DND-41 (cell line): ENCODE data around the gene UNC5C.

Source experiments
- ATAC-seq: fragments of 200-7000 bp; cut with Tn5 transposase; 3 replicates; pipeline ENCODE4 v1.9.1; 2021; ENCODE audit warnings: low read depth; ENCODE audit not compliant: insufficient read depth
- DNase-seq: peaks from one replicate; pipeline ENCODE4 v3.0.0-alpha.2; 2020
- H2AFZ ChIP-seq: 2 replicates; pipeline ENCODE4 v1.6.0; 2012; ENCODE audit warnings: low read depth, low read length
- H3K27ac ChIP-seq: 2 replicates; pipeline ENCODE4 v1.5.1; 2012; ENCODE audit warnings: low read length, inconsistent platforms
- H3K27me3 ChIP-seq: fragments of 200-600 bp; sonication (generic); 2 replicates; pipeline ENCODE4 v1.6.0; 2012; ENCODE audit warnings: low read length, mild to moderate bottlenecking, inconsistent platforms; ENCODE audit not compliant: insufficient read depth, poor library complexity
- H3K36me3 ChIP-seq: 2 replicates; pipeline ENCODE4 v1.5.1; 2012; ENCODE audit warnings: low read length, inconsistent platforms; ENCODE audit not compliant: insufficient read depth
- H3K4me1 ChIP-seq: 2 replicates; pipeline ENCODE4 v1.5.1; 2012; ENCODE audit warnings: mild to moderate bottlenecking, low read length; ENCODE audit not compliant: insufficient read depth
- H3K4me2 ChIP-seq: 2 replicates; pipeline ENCODE4 v1.6.0; 2012; ENCODE audit warnings: mild to moderate bottlenecking, moderate library complexity, low read length, inconsistent platforms; ENCODE audit not compliant: insufficient read depth
- H3K4me3 ChIP-seq, 2 experiments: fragments of 200-600 bp in 1 of 2; shearing (Covaris generic) in 1 of 2; 2 replicates each; pipeline ENCODE4 v1.5.1; 2012 to 2016; ENCODE audit warnings: inconsistent platforms in 2 of 2, low read length in 2 of 2, mild to moderate bottlenecking in 2 of 2, low read depth in 1 of 2, moderate library complexity in 1 of 2
- H3K79me2 ChIP-seq: 2 replicates; pipeline ENCODE4 v1.6.0; 2012; ENCODE audit warnings: low read length, inconsistent platforms; ENCODE audit not compliant: insufficient read depth
- H3K9ac ChIP-seq: 2 replicates; pipeline ENCODE4 v1.6.0; 2012; ENCODE audit warnings: low read depth, mild to moderate bottlenecking, inconsistent platforms, low read length, moderate library complexity
- H3K9me3 ChIP-seq: 2 replicates; pipeline ENCODE4 v1.5.1; 2012; ENCODE audit warnings: low read length, moderate library complexity, mild to moderate bottlenecking, inconsistent platforms; ENCODE audit not compliant: insufficient read depth, severe bottlenecking
- H4K20me1 ChIP-seq: 2 replicates; pipeline ENCODE4 v1.6.0; 2012; ENCODE audit warnings: low read length; ENCODE audit not compliant: insufficient read depth
- EZH2 ChIP-seq: IDR thresholded peaks from 3 replicates; pipeline ENCODE4 v1.6.1; 2012; ENCODE audit warnings: borderline replicate concordance, low read depth, mild to moderate bottlenecking, moderate library complexity, low read length, inconsistent platforms; ENCODE audit not compliant: severe bottlenecking
- TF ChIP-seq, protein P1 (sequence below): IDR thresholded peaks from 2 replicates; pipeline ENCODE4 v1.5.1; 2012; ENCODE audit warnings: borderline replicate concordance, low read length, moderate library complexity, mild to moderate bottlenecking; ENCODE audit not compliant: poor library complexity, severe bottlenecking; ENCODE audit errors: extremely low read depth

UNC5C gene

DNA sequence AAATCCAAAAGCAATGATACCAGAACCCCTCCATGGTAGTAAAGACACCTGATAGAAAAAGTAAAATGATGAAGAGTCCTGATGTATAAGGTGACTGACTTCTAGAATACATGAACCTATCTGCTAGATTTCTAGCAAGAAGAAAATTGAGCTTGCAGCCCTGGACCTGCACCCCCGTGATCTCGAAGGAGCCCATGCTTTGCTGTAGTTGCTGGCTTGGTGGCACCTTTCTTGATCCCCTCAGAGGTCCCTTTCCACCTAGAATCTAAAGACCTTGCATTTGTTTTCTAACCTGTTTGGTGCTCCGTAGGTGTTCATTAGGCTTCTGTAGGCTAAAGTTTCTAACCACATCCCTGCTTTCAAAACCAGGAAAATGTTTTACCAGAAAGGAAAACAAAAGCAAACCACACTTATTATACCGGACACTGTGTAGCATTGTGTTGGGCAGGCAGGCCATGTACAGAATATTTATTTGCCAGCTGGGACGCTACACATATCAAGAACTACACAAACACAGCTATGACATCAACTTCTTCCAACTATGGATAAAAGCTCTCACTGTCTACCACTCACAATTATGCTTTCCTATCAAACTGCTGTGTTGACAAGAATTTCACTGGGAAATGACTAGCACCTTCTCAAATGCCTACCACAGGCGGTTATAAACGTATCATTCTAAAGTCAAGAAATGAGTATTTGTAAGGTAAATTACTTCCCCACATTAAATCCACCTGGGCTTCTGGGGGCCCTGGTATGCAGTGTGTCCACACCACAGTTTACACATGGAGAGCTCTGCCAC, 316.2 kb downstream of the UNC5C start:
- Histone ChIP-seq H2AFZ (peak overlapping the region; percentile 41; the same call in 1 of the 2 replicates), H3K79me2 (no peaks in the 10 kb centered on the region), H3K4me1 (peaks cover 15% of the 10 kb centered on the region), H3K27me3 (no peaks in the 10 kb centered on the region), H4K20me1 (no peaks in the 10 kb centered on the region), H3K4me3 (no peak overlapping the region), H3K27ac (peak overlapping the region; percentile 73), H3K4me2 (peak overlapping the region; percentile 26; the same call in 1 of the 2 replicates), H3K36me3 (no peaks in the 10 kb centered on the region), H3K9me3 (no peaks in the 10 kb centered on the region), H3K9ac (no peak overlapping the region)
- ATAC-seq = peak; percentile 91
- peak; percentile 62 for DNase-seq
- TF ChIP-seq, protein P1, sequence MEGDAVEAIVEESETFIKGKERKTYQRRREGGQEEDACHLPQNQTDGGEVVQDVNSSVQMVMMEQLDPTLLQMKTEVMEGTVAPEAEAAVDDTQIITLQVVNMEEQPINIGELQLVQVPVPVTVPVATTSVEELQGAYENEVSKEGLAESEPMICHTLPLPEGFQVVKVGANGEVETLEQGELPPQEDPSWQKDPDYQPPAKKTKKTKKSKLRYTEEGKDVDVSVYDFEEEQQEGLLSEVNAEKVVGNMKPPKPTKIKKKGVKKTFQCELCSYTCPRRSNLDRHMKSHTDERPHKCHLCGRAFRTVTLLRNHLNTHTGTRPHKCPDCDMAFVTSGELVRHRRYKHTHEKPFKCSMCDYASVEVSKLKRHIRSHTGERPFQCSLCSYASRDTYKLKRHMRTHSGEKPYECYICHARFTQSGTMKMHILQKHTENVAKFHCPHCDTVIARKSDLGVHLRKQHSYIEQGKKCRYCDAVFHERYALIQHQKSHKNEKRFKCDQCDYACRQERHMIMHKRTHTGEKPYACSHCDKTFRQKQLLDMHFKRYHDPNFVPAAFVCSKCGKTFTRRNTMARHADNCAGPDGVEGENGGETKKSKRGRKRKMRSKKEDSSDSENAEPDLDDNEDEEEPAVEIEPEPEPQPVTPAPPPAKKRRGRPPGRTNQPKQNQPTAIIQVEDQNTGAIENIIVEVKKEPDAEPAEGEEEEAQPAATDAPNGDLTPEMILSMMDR = no peak
- no peak for TF ChIP-seq EZH2

DNA sequence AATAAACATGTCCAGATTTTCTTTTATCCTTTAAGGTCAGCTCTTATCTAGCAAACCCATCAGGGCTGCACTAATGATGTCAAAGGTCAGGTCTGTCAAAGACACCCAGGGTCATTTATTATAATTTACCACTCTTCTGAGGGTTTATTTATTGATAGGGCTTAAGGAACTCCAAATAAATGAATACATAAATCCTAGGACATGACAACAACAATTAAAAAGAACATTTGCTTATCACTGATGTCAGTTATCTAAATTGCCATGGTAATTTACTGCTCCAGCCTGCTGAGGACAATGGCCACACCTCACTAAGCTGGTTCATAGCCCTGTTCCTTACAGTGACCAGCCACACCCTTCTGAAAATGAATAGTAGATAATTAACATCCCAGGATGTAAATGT, 317.1 kb downstream of the UNC5C start:
- DNase-seq (no peak), ATAC-seq (no peak)
- Histone ChIP-seq H2AFZ (no peak overlapping the region), H3K4me2 (no peak overlapping the region), H3K4me3 (no peak overlapping the region), H3K4me1 (peaks cover 15% of the 10 kb centered on the region), H4K20me1 (no peaks in the 10 kb centered on the region), H3K79me2 (no peaks in the 10 kb centered on the region), H3K27ac (no peak overlapping the region), H3K9ac (no peak overlapping the region), H3K36me3 (no peaks in the 10 kb centered on the region), H3K27me3 (no peaks in the 10 kb centered on the region), H3K9me3 (no peaks in the 10 kb centered on the region)
- no peak for TF ChIP-seq EZH2
- TF ChIP-seq, protein P1 = no peak

DNA sequence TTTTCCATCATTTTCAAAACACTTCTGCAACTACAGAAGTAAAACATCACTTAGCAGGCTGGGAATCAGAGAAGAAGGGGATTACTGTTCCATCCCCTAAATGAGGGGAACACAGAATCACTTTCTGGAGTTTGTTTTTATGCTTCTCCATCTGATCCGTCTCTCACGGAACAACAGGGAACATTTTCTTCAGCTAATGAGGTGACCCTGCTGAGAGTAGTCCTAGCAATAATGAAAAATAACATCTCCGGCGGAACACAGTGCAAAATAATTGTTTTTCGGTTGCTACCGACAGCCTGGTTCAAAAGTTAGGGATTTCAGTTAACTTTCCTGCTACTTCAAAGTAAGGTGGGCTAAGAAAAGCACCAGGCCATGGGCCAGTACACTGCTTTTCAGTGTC, 322.9 kb downstream of the UNC5C start:
- H2AFZ ChIP-seq = no peak overlapping the region; the same call in 1 of the 2 replicates
- H3K9me3 ChIP-seq = no peaks in the 10 kb centered on the region

More for the DNA sequence above, 322.9 kb downstream of the UNC5C start:
- no peak overlapping the region for H3K4me3 ChIP-seq
- H3K4me1 ChIP-seq = no peaks in the 10 kb centered on the region
- no peaks in the 10 kb centered on the region for H4K20me1 ChIP-seq
- DNase-seq (no peak), ATAC-seq (no peak)
- no peak overlapping the region for H3K4me2 ChIP-seq
- TF ChIP-seq EZH2 = no peak
- TF ChIP-seq, protein P1 = no peak
- H3K36me3 ChIP-seq = no peaks in the 10 kb centered on the region
- no peaks in the 10 kb centered on the region for H3K27me3 ChIP-seq
- no peak overlapping the region for H3K9ac ChIP-seq
- H3K27ac ChIP-seq = no peak overlapping the region
- H3K79me2 ChIP-seq = no peaks in the 10 kb centered on the region
